AG04449 (cell line): Measurements from ENCODE around the gene SPAG6.

Source experiments
- CTCF ChIA-PET: fragments of 350-600 bp; formaldehyde crosslinking; extraction: SDS; loops from one replicate; lab custom pipeline; 2021; ENCODE audit warnings: antibody characterized with exemption; lab: Yijun Ruan, JAX
- POLR2A ChIA-PET: fragments of 400-600, 350-600 bp; formaldehyde crosslinking; extraction: SDS; loops from one replicate; lab custom pipeline; 2020; ENCODE audit warnings: antibody characterized with exemption, inconsistent platforms; lab: Yijun Ruan, JAX
- DNase-seq: peaks from one replicate; pipeline ENCODE4 v3.0.0-alpha.2; 2010; ENCODE audit warnings: low read depth, low spot score
- H3K4me3 ChIP-seq: 2 replicates; pipeline ENCODE4 v1.5.1; 2011; ENCODE audit warnings: low read depth, mild to moderate bottlenecking, control low read depth, low read length
- CTCF ChIP-seq: IDR thresholded peaks from one replicate; pipeline ENCODE4 v1.5.1; 2011; ENCODE audit warnings: mild to moderate bottlenecking, moderate library complexity, low read length, control low read depth, inconsistent platforms; ENCODE audit not compliant: insufficient read depth; ENCODE audit errors: missing control alignments

The SPAG6 gene

GRCh38 chr10:22369434-22370072 lies 24.3 kb downstream of the SPAG6 start:
- TF ChIP-seq CTCF, result no peak
- H3K4me3 ChIP-seq, result no peak overlapping the region
- CTCF ChIA-PET, result no interaction called here
- no peak for DNase-seq
- POLR2A ChIA-PET, result no interaction called here

GRCh38 chr10:22370320-22370719 lies 25.0 kb downstream of the SPAG6 start:
- no peak for DNase-seq
- no peak for TF ChIP-seq CTCF
- no peak overlapping the region for H3K4me3 ChIP-seq
- ChIA-PET POLR2A (no interaction called here), CTCF (no interaction called here)

- ChIA-PET CTCF (no interaction called here), POLR2A (no interaction called here)
- H3K4me3 ChIP-seq, result no peak overlapping the region
- DNase-seq, result no peak
- TF ChIP-seq CTCF, result no peak
These were observed 27.0 kb downstream of the SPAG6 start for GRCh38 chr10:22372298-22372697.

- DNase-seq, result no peak
- TF ChIP-seq CTCF, result no peak
- ChIA-PET CTCF (no interaction called here), POLR2A (no interaction called here)
- H3K4me3 ChIP-seq, result no peak overlapping the region
These were observed 27.6 kb downstream of the SPAG6 start for GRCh38 chr10:22372917-22373316.

- ChIA-PET CTCF (no interaction called here), POLR2A (no interaction called here)
- DNase-seq, result no peak
These were observed 29.3 kb downstream of the SPAG6 start for GRCh38 chr10:22374489-22375126.

More at GRCh38 chr10:22374489-22375126, 29.3 kb downstream of the SPAG6 start:
- no peak overlapping the region for H3K4me3 ChIP-seq
- no peak for TF ChIP-seq CTCF
